ENCODE results near the gene USP44. TPM values are rescaled to one million over a fixed set of nuclear protein-coding genes. Genes with fewer than 3 reads are reported as not detected.
A peak's percentile ranks its signal among the peaks of the same experiment; 100 is the strongest.

Gene USP44
- total RNA-seq, 2 donors from 2014 or later, result 3.2 to 6.0 TPM

DNA sequence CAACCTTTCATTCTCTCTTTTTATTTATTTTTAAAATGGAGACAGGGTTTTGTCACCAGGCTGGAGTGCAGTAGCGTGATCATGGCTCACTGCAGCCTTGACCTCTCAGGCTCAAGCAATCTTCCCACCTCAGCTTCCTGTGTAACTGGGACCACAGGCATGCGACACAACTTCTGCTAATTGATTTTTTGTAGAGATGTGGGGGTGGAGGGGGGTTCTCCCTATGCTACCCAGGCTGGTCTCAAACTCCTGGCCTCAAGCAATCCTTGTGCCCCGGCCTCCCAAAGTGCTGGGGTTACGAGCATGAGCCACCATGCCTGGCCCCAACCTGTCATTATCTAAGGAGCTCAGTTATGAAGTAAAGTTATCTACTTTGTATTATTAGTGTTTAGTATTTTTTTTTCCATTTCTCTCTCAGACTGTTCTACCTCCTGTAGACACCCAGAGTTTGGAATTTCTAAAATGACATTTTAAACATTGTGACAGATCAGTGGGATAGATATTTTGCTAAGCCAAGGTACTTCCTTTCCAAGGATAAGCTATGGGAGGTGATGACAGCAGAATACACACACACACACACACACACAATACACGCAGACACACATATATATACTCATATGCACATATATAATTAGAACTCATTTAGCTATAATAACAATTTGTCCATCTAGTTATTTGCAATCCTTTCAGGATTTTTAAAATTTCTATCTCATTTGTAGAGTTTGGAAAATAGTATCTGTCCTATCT is 2.1 kb upstream of the USP44 start:
- DNase-seq (ENCODE audit: low spot score in 2 of 2), result no peak
- H3K36me3 Mint-ChIP-seq, result peaks cover 0 to 7% of the 10 kb centered on the region in 2 donors
- H3K27ac Mint-ChIP-seq, result peak overlapping the region; percentile 75 to 94
- peaks cover 0 to 7% of the 10 kb centered on the region in 2 donors for H3K9me3 Mint-ChIP-seq
- peak in 1 of 2 donors; percentile 10 for ATAC-seq

DNA sequence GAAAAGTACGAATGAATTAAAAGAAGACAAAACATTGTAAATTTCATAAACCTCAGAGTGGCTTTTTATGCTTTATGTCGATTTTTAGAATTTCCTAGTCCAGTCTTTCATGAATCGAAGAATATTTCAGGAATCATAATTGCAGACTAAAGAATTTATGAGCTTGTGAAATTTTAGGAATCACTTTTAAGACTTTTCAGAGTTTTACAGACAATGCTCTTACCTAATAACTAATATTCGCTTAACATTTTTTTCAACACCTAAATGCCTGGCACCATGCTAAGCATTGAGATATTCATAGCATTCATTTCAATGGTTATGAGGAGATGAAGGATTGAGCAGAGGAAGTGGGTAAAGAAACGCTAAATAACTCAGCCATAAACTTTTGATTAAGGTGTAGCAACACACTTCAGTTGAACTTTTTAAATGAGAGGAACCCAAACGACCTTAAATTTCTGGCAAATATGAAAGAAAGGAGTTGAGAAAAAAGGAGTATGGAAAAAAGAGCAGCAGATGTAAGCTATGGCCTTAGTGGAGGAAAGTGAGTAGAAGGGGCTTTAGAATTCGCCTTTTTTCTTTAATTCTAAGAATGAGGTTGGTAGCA is 739 bp upstream of the USP44 start:
- DNase-seq (ENCODE audit: low spot score in 2 of 2) (no peak), ATAC-seq (no peak)
- H3K27ac Mint-ChIP-seq, result peak overlapping the region in 1 of 2 donors; percentile 63

GRCh38 chr12:95549392-95550084 is 1.7 kb downstream of the USP44 start:
- Mint-ChIP-seq H3K27ac (peak overlapping the region in 1 of 2 donors; percentile 83), H3K9me3 (peaks cover 0 to 7% of the 10 kb centered on the region in 2 donors), H3K36me3 (peaks cover 0 to 7% of the 10 kb centered on the region in 2 donors)
- DNase-seq (ENCODE audit: low spot score in 2 of 2) (no peak), ATAC-seq (no peak)

More for the DNA sequence above, 739 bp upstream of the USP44 start:
- H3K36me3 Mint-ChIP-seq, result peaks cover 0 to 7% of the 10 kb centered on the region in 2 donors
- H3K9me3 Mint-ChIP-seq, result peaks cover 0 to 7% of the 10 kb centered on the region in 2 donors

DNA sequence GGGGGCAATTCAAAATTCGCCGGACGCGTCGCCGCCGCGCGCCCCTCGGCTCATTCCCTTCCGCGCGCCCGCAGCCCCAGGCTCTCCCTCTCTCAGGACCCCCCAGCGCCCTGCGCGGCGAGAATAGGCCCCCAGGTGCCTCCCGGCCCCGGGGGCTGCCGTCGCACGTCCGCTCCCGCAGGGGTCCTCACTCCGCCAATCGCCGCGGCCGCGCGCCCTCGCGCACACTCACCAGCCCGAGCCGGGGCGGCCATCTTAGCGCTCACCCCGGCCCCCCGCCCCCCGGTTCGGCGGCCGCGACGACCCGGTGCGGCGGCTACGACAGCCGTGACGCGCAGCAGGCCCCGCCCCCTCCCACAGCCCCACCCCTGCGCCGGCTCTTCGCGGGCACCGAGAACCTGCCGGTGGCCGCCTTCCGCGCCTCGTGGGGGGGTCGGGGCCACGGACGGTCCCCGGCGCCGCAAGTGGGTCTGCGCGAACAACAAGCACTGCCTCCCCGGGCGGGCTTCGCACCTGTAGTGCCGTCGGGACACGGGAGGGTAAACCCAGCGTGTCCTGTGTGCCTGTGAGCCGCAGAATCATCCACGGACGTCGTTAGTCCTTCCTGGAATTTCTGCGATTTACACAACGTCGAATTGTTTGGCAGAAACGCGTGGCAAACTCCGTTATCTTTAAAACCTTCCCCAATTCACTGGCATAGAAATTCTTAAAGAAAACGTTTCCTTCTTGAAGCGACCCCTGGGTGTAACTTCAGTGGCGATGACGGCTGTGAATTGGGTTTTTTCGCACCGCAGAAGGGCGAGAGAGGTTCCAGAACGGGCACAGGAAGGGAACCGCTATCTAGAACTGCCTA is 2.5 kb downstream of the USP44 start:
- peak overlapping the region in 1 of 2 donors; percentile 83 for H3K27ac Mint-ChIP-seq
- H3K36me3 Mint-ChIP-seq, result peaks cover 0 to 7% of the 10 kb centered on the region in 2 donors
- peak; percentile 65 to 73 for DNase-seq (ENCODE audit: low spot score in 2 of 2)
- peak; percentile 88 to 90 for ATAC-seq
- peaks cover 0 to 7% of the 10 kb centered on the region in 2 donors for H3K9me3 Mint-ChIP-seq

DNA sequence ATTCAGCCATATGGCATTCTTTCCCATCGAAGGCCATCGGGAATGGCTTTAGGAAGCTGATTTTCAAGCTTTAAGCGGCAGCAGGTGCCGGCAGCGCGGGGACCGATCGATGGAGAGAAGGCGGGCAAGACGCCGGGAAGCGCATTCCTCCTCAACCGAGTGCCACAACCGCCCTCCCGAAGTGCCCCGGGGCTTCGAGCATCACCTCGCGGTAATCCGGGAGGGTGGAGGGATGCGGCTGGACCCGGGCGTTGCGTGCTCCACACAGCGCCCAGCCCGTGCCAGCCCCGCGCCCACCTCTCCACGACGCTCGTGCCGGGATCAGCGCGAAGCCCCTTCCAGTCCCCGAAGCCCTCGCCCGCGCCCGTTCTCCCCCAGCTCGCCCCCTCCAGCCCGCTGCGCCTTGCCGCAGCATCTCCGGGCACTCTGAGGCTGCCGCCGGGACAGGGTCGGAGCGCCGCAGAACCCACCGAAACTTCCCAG is 3.2 kb downstream of the USP44 start:
- H3K9me3 Mint-ChIP-seq, result peaks cover 0 to 7% of the 10 kb centered on the region in 2 donors
- peaks cover 0 to 7% of the 10 kb centered on the region in 2 donors for H3K36me3 Mint-ChIP-seq
- peak; percentile 37 to 59 for ATAC-seq
- peak; percentile 35 to 56 for DNase-seq (ENCODE audit: low spot score in 2 of 2)
- peak overlapping the region; percentile 53 to 83 for H3K27ac Mint-ChIP-seq

DNA sequence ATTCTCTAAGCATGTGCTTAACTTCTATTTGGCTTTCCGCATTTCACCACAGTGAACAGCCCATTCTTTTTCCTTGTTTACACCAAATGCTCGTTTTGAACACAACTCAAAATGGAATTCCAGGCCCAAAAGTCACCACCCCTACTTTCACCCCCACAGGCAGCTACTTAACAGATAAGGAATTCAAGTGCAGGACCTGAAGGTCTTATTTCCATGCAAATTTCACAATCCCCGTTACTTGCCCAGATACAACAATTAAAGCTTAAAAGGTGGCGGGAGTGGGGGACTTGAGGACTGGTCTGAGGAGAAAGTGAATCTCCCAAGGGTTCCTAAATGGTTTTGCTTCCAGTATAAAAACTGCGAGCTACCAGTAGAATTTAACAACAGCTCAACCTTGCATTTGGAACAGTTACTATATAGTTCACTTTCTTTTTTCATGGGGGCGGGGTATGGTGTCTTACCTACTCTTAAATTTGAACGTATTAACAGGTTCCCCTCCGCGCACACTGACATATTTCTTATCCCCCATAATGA is 3.7 kb downstream of the USP44 start:
- peaks cover 0 to 7% of the 10 kb centered on the region in 2 donors for H3K36me3 Mint-ChIP-seq
- H3K27ac Mint-ChIP-seq, result peak overlapping the region; percentile 53 to 83
- peaks cover 0 to 7% of the 10 kb centered on the region in 2 donors for H3K9me3 Mint-ChIP-seq
- DNase-seq (ENCODE audit: low spot score in 2 of 2) (no peak), ATAC-seq (no peak)

DNA sequence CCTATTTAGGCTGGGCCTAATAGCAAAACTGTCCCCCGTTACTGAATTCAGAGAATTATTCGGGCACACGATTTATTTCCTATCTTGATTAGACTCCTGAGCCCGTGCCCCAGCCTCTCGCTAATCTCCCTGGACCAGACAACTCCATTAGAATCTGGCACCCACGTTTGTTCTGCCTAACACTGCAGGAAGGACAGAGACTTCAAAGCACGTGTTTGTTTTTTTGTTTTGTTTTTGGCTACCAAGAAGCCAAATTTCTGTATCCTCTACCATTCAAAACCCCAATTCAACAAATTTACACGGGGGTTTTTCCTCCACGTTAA is 4.8 kb downstream of the USP44 start:
- peaks cover 0 to 7% of the 10 kb centered on the region in 2 donors for H3K36me3 Mint-ChIP-seq
- H3K27ac Mint-ChIP-seq, result no peak overlapping the region
- no peak for ATAC-seq

DNA sequence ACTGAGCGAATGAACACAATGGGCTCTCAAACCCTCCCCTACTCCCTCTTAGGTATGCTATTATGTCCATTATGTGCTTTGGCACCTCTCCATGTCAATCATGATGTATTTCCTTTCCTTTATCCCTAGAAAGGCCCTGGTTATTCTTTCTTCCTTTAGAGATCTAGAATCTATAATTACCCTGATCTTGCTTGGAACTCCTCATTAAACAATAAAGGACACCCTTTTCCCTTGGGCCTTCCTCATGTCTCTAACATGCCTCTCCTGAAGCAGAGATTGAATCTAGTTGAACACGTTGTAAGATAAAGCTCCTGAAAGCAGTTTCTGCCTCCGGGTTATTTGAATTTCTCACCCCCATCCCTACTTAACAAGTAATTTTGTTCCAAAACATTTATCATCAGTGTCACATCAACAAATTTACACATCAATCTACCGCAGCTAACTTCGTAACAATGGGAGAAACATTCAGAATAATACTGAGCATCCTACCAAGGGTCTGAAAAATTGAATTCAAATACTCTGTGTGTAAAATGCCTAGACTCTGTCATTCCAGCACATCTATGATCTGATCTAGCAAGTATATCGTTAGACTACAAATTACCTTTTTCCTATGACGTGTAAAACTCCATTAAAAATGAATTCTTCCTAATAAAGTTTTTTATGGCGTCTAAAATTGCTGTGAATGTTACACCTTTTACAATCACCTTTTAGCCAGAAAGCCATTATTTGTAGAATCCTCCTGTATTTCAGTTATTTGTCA is 5.4 kb downstream of the USP44 start:
- peaks cover 0 to 7% of the 10 kb centered on the region in 2 donors for H3K36me3 Mint-ChIP-seq
- ATAC-seq (no peak), DNase-seq (ENCODE audit: low spot score in 2 of 2) (no peak)
- no peak overlapping the region for H3K27ac Mint-ChIP-seq
- H3K9me3 Mint-ChIP-seq, result peaks cover 0 to 7% of the 10 kb centered on the region in 2 donors

More for the DNA sequence above, 4.8 kb downstream of the USP44 start:
- no peak for DNase-seq (ENCODE audit: low spot score in 2 of 2)
- peaks cover 0 to 7% of the 10 kb centered on the region in 2 donors for H3K9me3 Mint-ChIP-seq

DNA sequence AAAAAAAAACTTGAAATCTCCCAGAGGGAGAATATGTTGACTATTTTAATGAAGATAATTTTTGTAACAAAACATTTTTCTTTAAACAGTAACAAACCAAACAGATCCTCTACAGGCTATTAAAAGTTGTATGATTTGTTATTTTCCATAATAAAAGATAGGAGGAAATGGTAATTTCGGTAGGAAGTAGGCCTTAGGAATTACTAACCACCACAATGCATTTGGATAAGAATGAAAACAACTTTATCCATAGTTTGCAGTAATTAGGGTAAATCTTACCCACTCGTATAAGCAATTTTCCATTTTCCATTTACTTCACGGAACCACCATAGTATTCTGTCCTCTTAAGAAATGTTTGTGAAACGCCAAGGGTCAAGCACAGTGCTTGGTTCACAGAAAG is 6.0 kb downstream of the USP44 start:
- ATAC-seq, result no peak
- DNase-seq (ENCODE audit: low spot score in 2 of 2), result no peak
- Mint-ChIP-seq H3K36me3 (peaks cover 0 to 7% of the 10 kb centered on the region in 2 donors), H3K27ac (no peak overlapping the region), H3K9me3 (peaks cover 0 to 7% of the 10 kb centered on the region in 2 donors)

DNA sequence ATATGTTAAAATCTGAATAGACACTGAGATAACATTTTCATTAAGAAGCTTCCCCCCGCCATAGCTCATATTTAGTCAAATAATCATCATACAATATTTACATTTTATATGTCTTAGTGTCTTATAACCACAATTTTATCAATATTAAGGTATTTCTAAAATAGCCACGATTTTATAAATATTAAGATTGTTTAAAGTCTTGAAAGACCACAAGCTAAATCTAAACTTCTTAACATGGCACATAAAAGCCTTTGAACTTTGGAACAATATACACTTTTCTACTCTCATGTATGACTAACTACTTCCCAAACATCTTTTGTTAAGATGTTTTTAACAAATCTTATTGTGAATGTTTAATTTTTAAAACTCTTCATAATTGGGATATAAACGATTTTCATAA is 6.5 kb downstream of the USP44 start:
- Mint-ChIP-seq H3K9me3 (peaks cover 0 to 7% of the 10 kb centered on the region in 2 donors), H3K27ac (no peak overlapping the region), H3K36me3 (peaks cover 0 to 7% of the 10 kb centered on the region in 2 donors)
- DNase-seq (ENCODE audit: low spot score in 2 of 2) (no peak), ATAC-seq (no peak)

- ATAC-seq (no peak), DNase-seq (ENCODE audit: low spot score in 2 of 2) (no peak)
- no peaks in the 10 kb centered on the region for H3K9me3 Mint-ChIP-seq
- no peak overlapping the region for H3K27ac Mint-ChIP-seq
- H3K36me3 Mint-ChIP-seq, result no peaks in the 10 kb centered on the region
Observed at GRCh38 chr12:95543305-95543704, 8.0 kb downstream of the USP44 start.

DNA sequence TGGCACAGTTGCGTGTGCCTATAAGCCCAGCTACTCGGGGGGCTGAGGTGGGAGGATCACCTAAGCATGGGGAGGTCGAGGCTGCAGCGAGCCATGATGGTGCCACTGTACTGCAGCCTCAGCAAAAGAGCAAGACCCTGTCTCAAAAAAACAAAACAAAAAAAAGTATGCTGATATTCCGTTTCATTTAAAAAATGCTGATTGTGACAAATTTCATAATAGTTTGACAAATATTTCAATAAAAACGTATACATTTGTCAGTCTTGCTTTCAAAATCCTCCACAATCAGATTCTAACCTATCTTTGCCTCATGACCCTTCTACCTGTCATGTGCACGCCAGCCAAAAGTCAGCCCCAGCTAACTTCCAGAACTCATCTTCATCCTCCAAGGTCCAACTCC is 9.8 kb downstream of the USP44 start:
- no peak overlapping the region for H3K27ac Mint-ChIP-seq
- no peaks in the 10 kb centered on the region for H3K9me3 Mint-ChIP-seq
- no peak for ATAC-seq

DNA sequence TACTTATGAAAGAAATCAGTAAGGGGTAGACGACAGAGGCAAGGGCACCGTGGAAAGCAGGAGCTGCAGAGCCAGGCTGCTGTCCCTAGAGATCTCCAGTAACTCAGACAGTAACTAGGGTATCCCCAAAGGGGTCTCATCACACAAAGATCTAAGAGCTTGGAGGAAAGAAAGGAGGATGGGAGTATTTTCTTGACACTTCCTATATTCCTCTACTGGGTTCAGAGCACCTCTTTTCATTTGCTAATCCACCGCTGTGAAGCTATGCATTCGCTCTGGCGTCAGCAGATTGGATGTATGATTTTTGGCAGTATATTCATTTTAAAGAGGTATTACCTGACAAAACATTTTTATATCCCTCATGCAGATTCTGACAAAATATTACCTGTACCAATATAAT is 12.6 kb downstream of the USP44 start:
- no peaks in the 10 kb centered on the region for H3K9me3 Mint-ChIP-seq
- ATAC-seq, result no peak

More for the DNA sequence above, 9.8 kb downstream of the USP44 start:
- H3K36me3 Mint-ChIP-seq, result no peaks in the 10 kb centered on the region
- no peak for DNase-seq (ENCODE audit: low spot score in 2 of 2)

GRCh38 chr12:95538006-95538405 is 13.3 kb downstream of the USP44 start:
- Mint-ChIP-seq H3K36me3 (no peaks in the 10 kb centered on the region), H3K27ac (no peak overlapping the region), H3K9me3 (no peaks in the 10 kb centered on the region)
- DNase-seq (ENCODE audit: low spot score in 2 of 2) (no peak), ATAC-seq (no peak)

More for the DNA sequence above, 12.6 kb downstream of the USP44 start:
- no peak for DNase-seq (ENCODE audit: low spot score in 2 of 2)
- H3K27ac Mint-ChIP-seq, result no peak overlapping the region
- no peaks in the 10 kb centered on the region for H3K36me3 Mint-ChIP-seq

DNA sequence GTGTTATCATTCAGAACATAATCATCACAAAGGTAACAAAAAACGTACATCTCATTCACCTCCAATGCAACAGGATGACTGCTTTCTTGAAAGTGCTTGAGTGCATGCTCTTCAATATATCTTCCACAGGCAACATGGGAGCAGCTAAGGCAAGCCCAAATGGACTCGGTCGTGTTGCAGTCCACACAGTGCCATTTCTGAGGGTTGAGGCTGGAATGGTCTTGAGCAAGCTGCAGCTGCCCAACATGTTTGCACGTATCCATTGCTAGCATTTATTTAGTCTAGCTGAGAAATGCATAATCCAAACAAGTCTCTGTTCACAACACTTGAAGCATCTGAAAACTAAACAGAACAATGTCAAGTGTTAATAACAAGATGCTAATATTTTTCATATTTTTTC is 17.3 kb downstream of the USP44 start:
- no peaks in the 10 kb centered on the region for H3K36me3 Mint-ChIP-seq
- ATAC-seq, result no peak
- no peak overlapping the region for H3K27ac Mint-ChIP-seq
- H3K9me3 Mint-ChIP-seq, result no peaks in the 10 kb centered on the region
- no peak for DNase-seq (ENCODE audit: low spot score in 2 of 2)
